Heart left ventricle (tissue), 16 donors: Measurements from ENCODE around the gene ZNF283. TPM values are rescaled to one million over a fixed set of nuclear protein-coding genes. Genes with fewer than 3 reads are reported as not detected.
A peak's percentile ranks its signal among the peaks of the same experiment; 100 is the strongest.
"Not testable (repeated sequence)": the region's sequence is repeated elsewhere in the genome, so short reads cannot be mapped to it uniquely, and the experiment has no call there.

Experiments
- ATAC-seq, 4 donors: fragments of 200-7000 bp; cut with Tn5 transposase; one replicate each; pipeline ENCODE4 v1.9.1; 2020 to 2022; ENCODE audit warnings: moderate library complexity in 4 of 4, mild to moderate bottlenecking in 3 of 4, moderate number of reproducible peaks in 1 of 4
- DNase-seq, 5 donors: peaks; one replicate each; pipeline ENCODE4 v3.0.0-alpha.2; 2020
- H3K27ac ChIP-seq, 12 donors: fragments of 200-600 bp; sonication (generic) in 4 of 12; one replicate each; pipeline versions ENCODE4 v1.5.0 to v1.8.0; 2016 to 2022; ENCODE audit warnings: mild to moderate bottlenecking in 2 of 12
- H3K27me3 ChIP-seq, 9 donors: fragments of 200-600 bp; sonication (generic) in 2 of 9; one replicate each; pipeline versions ENCODE4 v1.5.1 to v1.8.0; 2016 to 2022; ENCODE audit warnings: mild to moderate bottlenecking in 3 of 9
- H3K36me3 ChIP-seq, 9 donors: fragments of 200-600 bp; sonication (generic) in 2 of 9; one replicate each; pipeline versions ENCODE4 v1.5.0 to v1.8.0; 2018 to 2022; ENCODE audit warnings: mild to moderate bottlenecking in 2 of 9
- H3K4me1 ChIP-seq, 12 donors: fragments of 200-600 bp; sonication (generic) in 4 of 12; one replicate each; pipeline versions ENCODE4 v1.5.0 to v1.8.0; 2016 to 2022; ENCODE audit warnings: mild to moderate bottlenecking in 3 of 12
- H3K4me3 ChIP-seq, 12 donors: fragments of 200-600 bp; sonication (generic) in 4 of 12; one replicate each; pipeline versions ENCODE4 v1.5.0 to v1.8.0; 2017 to 2022; ENCODE audit warnings: mild to moderate bottlenecking in 9 of 12, moderate library complexity in 4 of 12
- H3K9me3 ChIP-seq, 12 donors: fragments of 200-600 bp; sonication (generic) in 4 of 12; one replicate each; pipeline versions ENCODE4 v1.5.0 to v1.8.0; 2016 to 2022; ENCODE audit warnings: mild to moderate bottlenecking in 1 of 12
- POLR2A ChIP-seq, 2 donors: fragments of 450-650 bp; IDR thresholded peaks; one replicate each; pipeline ENCODE4 v1.6.1; 2017; ENCODE audit warnings: antibody characterized with exemption in 2 of 2, mild to moderate bottlenecking in 2 of 2, moderate library complexity in 2 of 2
- WGBS, 4 donors: extraction: QIAGEN DNeasy Blood & Tissue Kit in 2 of 4; methylation state at CpG; one replicate each; pipeline versions ENCODE4 v1.1.5 to v1.1.7; 2013 to 2018; 5-methylcytosine and 5-hydroxymethylcytosine counted together
- intact Hi-C, 10 donors: fragments of 100-400 bp; cut with DNase I; formaldehyde crosslinking; loops; one replicate each; pipeline versions ENCODE4 v1.11.1 to v1.14.2; 2022
- polyA plus RNA-seq, 2 donors: library from polyadenylated mRNA; stranded (reverse); fragments of 200-250 nt; gene quantifications; one replicate each; pipeline ENCODE4 v1.2.3, GENCODE V29; 2013
- total RNA-seq, 9 donors: library from RNA; depleted of rRNA in 2 of 9; stranded (reverse); fragments of >200 nt in 2 of 9; fragmentation: NEBNext Ultra II Directional in 3 of 9; extraction: Animal tissue kit (Norgen Biotek cat#: 25700) in 3 of 9; gene quantifications; one replicate each; pipeline versions ENCODE4 v1.1.0 to v1.2.4, GENCODE V29; 2016 to 2023
- TF ChIP-seq, protein P1 (sequence below), 12 donors: fragments of 200-600 bp; sonication (generic) in 4 of 12; IDR thresholded peaks; one replicate each; pipeline versions ENCODE4 v1.5.0 to v1.8.0; 2018 to 2022; ENCODE audit warnings: antibody characterized with exemption in 12 of 12, mild to moderate bottlenecking in 5 of 12
- donor health status: ischemic (EF 13 %, LVEDD 7.1; RV severe dilation, severe dysfunction).
- donor health status: healthy with polysubstance abuse.
- donor health status: DM: no; HTN: yes; CAD: no.
- donor health status: DM: no; HTN: no; CAD: no.
- donor health status: ischemic (EF 25% LVEDD 6.9; RV normal size, moderate dysfunction).
- donor health status: ischemic (EF 25% LVEDD 5.7; RV mildly dilated, moderate dysfunction).
- donor health status: healthy.
- donor health status: DM: yes; HTN: yes; CAD: no.
- donor health status: ischemic (EF 35%, LVEDD 5.7; RV mildly dilated, moderate dysfunction).
- donor health status: nonischemic (EF 11% LVEDD 7.7; RV severe dilation, severe dysfunction).
- donor health status: DM: yes; HTN: yes; CAD: no.
- donor health status: PGD.
- donor health status: ischemic (EF 29% LVEDD 5.4; RV normal size, mild dysfunction).
- donor health status: nonischemic (EF 23%, LVEDD 6.1; RV moderate dilation, normal function).

ZNF283 gene
- total and polyA plus RNA-seq, 11 donors: 4.6 to 13.4 (median 10.3) TPM

DNA sequence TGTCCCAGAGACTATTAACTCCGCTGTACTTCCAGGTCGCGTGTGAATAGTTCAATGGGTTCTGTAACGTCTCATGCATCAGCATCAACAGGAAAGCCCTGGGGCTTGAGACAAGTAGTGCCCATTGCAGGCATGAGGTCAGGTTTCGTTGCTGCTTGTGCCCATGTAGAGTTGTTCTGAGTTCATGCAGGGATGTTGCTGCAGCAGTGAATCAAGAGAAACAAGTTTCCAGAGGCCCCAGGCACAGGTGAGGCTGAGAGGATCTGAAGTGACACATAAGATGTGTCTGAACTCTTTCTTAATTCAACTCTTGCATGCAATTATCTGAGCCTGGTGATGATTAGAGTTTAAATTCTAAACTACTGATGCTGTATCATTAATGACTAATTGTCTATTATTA, 8.6 kb upstream of the ZNF283 start:
- Histone ChIP-seq H3K4me1 (peaks cover 0 to 11% (median 3%) of the 10 kb centered on the region in 12 donors), H3K27me3 (peaks cover 0 to 25% (median 0%) of the 10 kb centered on the region in 9 donors), H3K4me3 (no peak overlapping the region), H3K36me3 (no peaks in the 10 kb centered on the region), H3K27ac (no peak overlapping the region), H3K9me3 (no peaks in the 10 kb centered on the region)
- DNase-seq (no peak), ATAC-seq (no peak)
- TF ChIP-seq, protein P1, sequence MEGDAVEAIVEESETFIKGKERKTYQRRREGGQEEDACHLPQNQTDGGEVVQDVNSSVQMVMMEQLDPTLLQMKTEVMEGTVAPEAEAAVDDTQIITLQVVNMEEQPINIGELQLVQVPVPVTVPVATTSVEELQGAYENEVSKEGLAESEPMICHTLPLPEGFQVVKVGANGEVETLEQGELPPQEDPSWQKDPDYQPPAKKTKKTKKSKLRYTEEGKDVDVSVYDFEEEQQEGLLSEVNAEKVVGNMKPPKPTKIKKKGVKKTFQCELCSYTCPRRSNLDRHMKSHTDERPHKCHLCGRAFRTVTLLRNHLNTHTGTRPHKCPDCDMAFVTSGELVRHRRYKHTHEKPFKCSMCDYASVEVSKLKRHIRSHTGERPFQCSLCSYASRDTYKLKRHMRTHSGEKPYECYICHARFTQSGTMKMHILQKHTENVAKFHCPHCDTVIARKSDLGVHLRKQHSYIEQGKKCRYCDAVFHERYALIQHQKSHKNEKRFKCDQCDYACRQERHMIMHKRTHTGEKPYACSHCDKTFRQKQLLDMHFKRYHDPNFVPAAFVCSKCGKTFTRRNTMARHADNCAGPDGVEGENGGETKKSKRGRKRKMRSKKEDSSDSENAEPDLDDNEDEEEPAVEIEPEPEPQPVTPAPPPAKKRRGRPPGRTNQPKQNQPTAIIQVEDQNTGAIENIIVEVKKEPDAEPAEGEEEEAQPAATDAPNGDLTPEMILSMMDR (IDR thresholded peaks at IDR 0.05): no peak
- TF ChIP-seq POLR2A (IDR thresholded peaks at IDR 0.05): no peak
- WGBS, 4 donors: 84 to 89% (median 86%) methylated on average over 5 of the region's 5 CpGs
- intact Hi-C loops: no loop called here

DNA sequence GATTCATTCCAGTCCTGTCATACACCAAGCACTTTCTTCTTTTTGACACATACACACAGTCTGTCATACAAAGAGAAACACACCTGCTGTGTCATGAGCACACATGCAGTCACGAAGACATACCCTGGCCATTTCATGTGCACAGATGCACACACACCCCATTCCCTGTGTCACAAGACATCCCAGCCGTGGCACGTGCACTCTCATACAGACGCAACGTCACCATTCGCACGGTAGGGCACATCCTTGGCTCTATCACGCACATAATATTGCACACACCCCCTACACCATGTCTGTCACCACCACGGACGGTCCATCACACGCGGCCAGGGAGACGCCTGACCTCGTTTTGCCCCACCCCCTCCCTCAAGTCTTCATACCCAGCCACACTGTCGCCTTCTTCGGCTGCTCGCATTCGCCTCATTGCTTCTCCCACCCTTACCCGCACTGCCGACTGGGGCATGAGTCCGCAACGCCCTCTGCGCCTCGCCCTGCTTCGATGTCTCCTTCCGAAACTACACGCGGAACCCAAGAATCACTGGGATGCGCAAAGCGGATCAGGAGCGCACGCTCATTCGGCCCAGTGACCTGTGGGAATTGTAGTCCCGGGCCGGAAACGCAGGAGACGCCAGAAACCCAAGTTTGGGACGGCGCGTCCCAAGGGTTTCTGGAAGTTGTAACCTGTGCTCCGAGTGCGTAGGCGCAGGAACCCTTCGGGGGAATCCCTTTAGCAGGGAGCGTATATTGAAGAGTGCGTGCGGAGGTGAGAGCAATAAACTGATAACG, 6.8 kb upstream of the ZNF283 start:
- ATAC-seq (peak; percentile 71 to 92 (median 90)), DNase-seq (peak; percentile 45 to 72 (median 65))
- Histone ChIP-seq H3K4me3 (peak overlapping the region in 11 of 12 donors; percentile 11 to 60 (median 47)), H3K27me3 (peaks cover 0 to 25% (median 0%) of the 10 kb centered on the region in 9 donors), H3K4me1 (peaks cover 0 to 11% (median 3%) of the 10 kb centered on the region in 12 donors), H3K9me3 (no peaks in the 10 kb centered on the region), H3K27ac (no peak overlapping the region), H3K36me3 (no peaks in the 10 kb centered on the region)
- intact Hi-C loops: loop anchor here in 1 of 10 donors (10.0 kb wide), 1 partner anchor 115 kb away; the partner anchor contains the start of gene ZNF45
- 9 to 15% (median 12%) methylated on average over 44 to 48 of the region's 48 CpGs for WGBS, 4 donors
- no peak for TF ChIP-seq POLR2A (IDR thresholded peaks at IDR 0.05)

DNA sequence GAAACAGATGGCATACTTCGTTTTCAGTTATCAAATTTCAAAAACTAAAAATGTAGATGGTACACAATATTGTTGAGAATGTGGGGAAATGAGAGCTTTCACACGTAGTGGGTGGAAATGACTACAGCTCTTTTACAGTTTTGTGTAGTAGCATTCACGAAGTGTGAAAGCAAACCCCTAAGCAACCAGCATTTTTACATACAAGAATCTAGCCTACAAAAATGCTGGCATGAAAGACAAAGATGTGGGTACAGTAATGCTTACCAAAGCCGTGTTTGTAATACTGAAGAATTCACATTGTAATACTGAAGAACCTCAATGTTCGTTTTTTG, 6.3 kb upstream of the ZNF283 start:
- intact Hi-C loops: loop anchor here in 1 of 10 donors (10.0 kb wide), 1 partner anchor 114 kb away; the partner anchor contains the start of gene ZNF45
- TF ChIP-seq, protein P1 (IDR thresholded peaks at IDR 0.05): no peak
- TF ChIP-seq POLR2A (IDR thresholded peaks at IDR 0.05): no peak
- H3K9me3 ChIP-seq: no peaks in the 10 kb centered on the region
- no peak for ATAC-seq
- WGBS, 4 donors: 30 to 41% (median 35%) methylated on average over 5 of the region's 5 CpGs
- peaks cover 0 to 11% (median 3%) of the 10 kb centered on the region in 12 donors for H3K4me1 ChIP-seq
- no peak overlapping the region for H3K27ac ChIP-seq
- H3K36me3 ChIP-seq: no peaks in the 10 kb centered on the region
- peaks cover 0 to 25% (median 0%) of the 10 kb centered on the region in 9 donors for H3K27me3 ChIP-seq
- no peak for DNase-seq
- H3K4me3 ChIP-seq: peak overlapping the region in 11 of 12 donors; percentile 11 to 60 (median 47)

DNA sequence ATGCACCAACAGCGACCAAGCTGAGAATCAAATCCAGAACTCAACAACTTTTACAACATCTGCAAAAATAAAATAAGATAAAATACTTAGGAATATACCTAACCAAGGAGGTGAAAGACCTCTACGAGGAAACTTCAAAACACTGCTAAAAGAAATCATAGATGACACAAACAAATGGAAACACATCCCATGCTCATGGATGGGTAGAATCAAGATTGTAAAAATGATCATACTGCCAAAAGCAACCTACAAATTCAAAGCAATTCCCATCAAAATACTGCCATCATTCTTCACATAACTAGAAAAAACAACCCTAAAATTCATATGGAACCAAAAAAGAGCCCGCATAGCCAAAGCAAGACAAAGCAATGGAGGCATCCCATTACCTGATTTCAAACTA, 3.3 kb upstream of the ZNF283 start:
- WGBS, 4 donors: 78 to 87% (median 83%) methylated on average over 3 of the region's 3 CpGs
- Histone ChIP-seq H3K27me3 (peaks cover 0 to 25% (median 0%) of the 10 kb centered on the region in 9 donors), H3K4me1 (peaks cover 0 to 24% (median 13%) of the 10 kb centered on the region in 12 donors)
- DNase-seq, H3K36me3 ChIP-seq, ATAC-seq, H3K27ac ChIP-seq, H3K9me3 ChIP-seq, H3K4me3 ChIP-seq: not testable (repeated sequence)
- intact Hi-C loops: loop anchor here in 1 of 10 donors (10.0 kb wide), 1 partner anchor 111 kb away; the partner anchor contains the start of gene ZNF45

DNA sequence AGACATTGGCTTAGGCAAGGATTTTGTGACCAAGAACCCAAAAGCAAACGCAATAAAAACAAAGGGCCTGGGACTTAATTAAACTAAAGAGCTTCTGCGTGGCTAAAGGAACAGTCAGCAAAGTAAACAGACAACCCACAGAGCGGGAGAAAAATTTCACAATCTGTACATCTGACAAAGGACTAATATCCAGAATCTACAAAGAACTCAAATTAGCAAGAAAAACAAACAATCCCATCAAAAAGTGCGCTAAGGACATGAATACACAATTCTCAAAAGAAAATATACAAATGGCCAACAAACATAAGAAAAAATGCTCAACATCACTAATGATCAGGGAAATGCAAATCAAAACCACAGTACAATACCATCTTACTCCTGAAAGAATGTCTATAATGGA, 2.5 kb upstream of the ZNF283 start:
- peaks cover 0 to 24% (median 13%) of the 10 kb centered on the region in 12 donors for H3K4me1 ChIP-seq
- H3K36me3 ChIP-seq: peaks cover 0 to 15% (median 8%) of the 10 kb centered on the region in 9 donors
- DNase-seq, H3K27ac ChIP-seq, H3K9me3 ChIP-seq, ATAC-seq, H3K4me3 ChIP-seq: not testable (repeated sequence)
- H3K27me3 ChIP-seq: peaks cover 0 to 25% (median 0%) of the 10 kb centered on the region in 9 donors
- intact Hi-C loops: loop anchor here in 1 of 10 donors (10.0 kb wide), 1 partner anchor 110 kb away; the partner anchor contains the start of gene ZNF45
- 56 to 69% (median 57%) methylated on average over 4 of the region's 4 CpGs for WGBS, 4 donors
